ENCODE data around the gene JAML. TPM values are rescaled to one million over a fixed set of nuclear protein-coding genes. Genes with fewer than 3 reads are reported as not detected.

The JAML gene
- total RNA-seq, 1 donor from 2014 or later: not detected

DNA sequence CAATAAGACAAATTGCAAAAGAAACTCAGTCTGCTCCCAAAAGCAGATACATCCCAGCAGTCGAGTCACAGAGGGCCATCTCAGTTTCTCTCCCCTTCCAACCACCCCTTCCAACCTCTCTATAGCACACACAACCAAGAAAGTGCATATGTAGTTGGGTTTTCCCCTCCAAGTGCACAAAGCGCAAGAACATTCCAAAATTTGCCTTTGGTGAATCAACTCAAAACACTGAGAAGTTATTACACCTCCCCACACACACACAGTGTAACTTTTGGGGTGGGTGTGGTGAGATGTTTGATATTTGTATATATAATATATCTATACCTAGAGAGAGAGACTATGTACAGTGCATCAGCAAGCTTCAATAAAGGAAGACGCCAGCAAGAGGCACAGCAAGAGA is 62.0 kb downstream of the JAML start:
- no peak overlapping the region for H3K4me3 Mint-ChIP-seq (ENCODE audit: unreplicated experiment)
- DNase-seq (ENCODE audit: low spot score): no peak
- H3K36me3 Mint-ChIP-seq (ENCODE audit: low read depth): no peaks in the 10 kb centered on the region
- H3K27ac Mint-ChIP-seq (ENCODE audit: unreplicated experiment): no peak overlapping the region
- no peaks in the 10 kb centered on the region for H3K4me1 Mint-ChIP-seq (ENCODE audit: low read depth)
- TF ChIP-seq, protein P1, sequence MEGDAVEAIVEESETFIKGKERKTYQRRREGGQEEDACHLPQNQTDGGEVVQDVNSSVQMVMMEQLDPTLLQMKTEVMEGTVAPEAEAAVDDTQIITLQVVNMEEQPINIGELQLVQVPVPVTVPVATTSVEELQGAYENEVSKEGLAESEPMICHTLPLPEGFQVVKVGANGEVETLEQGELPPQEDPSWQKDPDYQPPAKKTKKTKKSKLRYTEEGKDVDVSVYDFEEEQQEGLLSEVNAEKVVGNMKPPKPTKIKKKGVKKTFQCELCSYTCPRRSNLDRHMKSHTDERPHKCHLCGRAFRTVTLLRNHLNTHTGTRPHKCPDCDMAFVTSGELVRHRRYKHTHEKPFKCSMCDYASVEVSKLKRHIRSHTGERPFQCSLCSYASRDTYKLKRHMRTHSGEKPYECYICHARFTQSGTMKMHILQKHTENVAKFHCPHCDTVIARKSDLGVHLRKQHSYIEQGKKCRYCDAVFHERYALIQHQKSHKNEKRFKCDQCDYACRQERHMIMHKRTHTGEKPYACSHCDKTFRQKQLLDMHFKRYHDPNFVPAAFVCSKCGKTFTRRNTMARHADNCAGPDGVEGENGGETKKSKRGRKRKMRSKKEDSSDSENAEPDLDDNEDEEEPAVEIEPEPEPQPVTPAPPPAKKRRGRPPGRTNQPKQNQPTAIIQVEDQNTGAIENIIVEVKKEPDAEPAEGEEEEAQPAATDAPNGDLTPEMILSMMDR (IDR thresholded peaks at IDR 0.05): no peak
- peaks cover 64% of the 10 kb centered on the region for H3K27me3 Mint-ChIP-seq (ENCODE audit: low read depth)
- H3K9me3 Mint-ChIP-seq (ENCODE audit: low read depth): no peaks in the 10 kb centered on the region

- Mint-ChIP-seq H3K4me1 (ENCODE audit: low read depth) (peaks cover 4% of the 10 kb centered on the region), H3K27ac (ENCODE audit: unreplicated experiment) (no peak overlapping the region), H3K36me3 (ENCODE audit: low read depth) (no peaks in the 10 kb centered on the region), H3K4me3 (ENCODE audit: unreplicated experiment) (no peak overlapping the region), H3K27me3 (ENCODE audit: low read depth) (peaks cover 66% of the 10 kb centered on the region), H3K9me3 (ENCODE audit: low read depth) (no peaks in the 10 kb centered on the region)
- DNase-seq (ENCODE audit: low spot score): no peak
- TF ChIP-seq, protein P1 (IDR thresholded peaks at IDR 0.05): no peak
Measured at GRCh38 chr11:118161786-118162185, 63.0 kb downstream of the JAML start.

DNA sequence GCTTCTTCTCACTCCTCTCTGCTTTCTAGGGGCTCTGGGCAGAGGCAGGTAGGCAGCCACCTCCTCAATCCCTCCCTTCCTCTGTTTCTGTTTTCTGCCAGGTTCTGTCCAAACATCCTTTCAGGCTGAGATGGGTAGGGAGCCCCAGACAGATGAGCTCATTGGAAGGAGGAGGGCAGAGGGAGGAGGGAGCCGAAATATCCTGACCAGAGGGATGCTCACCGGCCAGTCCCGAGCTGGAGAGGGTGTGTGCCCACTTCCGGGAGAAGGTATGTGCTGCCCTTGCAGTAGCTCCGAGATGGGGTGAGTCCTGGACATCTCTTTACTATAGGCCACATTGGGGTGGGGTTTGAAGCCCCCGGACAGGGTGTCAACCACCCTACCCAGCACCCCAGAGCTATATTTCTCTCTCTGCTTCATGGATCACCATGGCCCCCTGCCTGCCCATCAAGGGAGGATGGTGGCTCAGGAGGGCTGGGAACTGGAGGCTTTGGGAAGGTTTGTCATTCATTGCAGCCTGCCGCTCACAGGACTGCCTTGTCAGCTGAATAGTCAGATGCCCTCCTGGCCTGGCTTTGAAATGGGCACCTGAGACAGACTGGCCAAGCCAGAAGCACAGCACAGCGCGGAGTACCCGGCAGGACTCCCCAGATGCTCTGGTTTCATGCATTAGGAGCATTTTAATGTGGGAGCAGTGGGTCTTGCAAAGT is 67.5 kb downstream of the JAML start:
- H3K27ac Mint-ChIP-seq (ENCODE audit: unreplicated experiment): no peak overlapping the region
- H3K9me3 Mint-ChIP-seq (ENCODE audit: low read depth): no peaks in the 10 kb centered on the region
- H3K4me3 Mint-ChIP-seq (ENCODE audit: unreplicated experiment): no peak overlapping the region
- peaks cover 70% of the 10 kb centered on the region for H3K27me3 Mint-ChIP-seq (ENCODE audit: low read depth)
- TF ChIP-seq, protein P1 (IDR thresholded peaks at IDR 0.05): no peak
- H3K36me3 Mint-ChIP-seq (ENCODE audit: low read depth): peaks cover 1% of the 10 kb centered on the region
- no peak for DNase-seq (ENCODE audit: low spot score)
- peaks cover 4% of the 10 kb centered on the region for H3K4me1 Mint-ChIP-seq (ENCODE audit: low read depth)

DNA sequence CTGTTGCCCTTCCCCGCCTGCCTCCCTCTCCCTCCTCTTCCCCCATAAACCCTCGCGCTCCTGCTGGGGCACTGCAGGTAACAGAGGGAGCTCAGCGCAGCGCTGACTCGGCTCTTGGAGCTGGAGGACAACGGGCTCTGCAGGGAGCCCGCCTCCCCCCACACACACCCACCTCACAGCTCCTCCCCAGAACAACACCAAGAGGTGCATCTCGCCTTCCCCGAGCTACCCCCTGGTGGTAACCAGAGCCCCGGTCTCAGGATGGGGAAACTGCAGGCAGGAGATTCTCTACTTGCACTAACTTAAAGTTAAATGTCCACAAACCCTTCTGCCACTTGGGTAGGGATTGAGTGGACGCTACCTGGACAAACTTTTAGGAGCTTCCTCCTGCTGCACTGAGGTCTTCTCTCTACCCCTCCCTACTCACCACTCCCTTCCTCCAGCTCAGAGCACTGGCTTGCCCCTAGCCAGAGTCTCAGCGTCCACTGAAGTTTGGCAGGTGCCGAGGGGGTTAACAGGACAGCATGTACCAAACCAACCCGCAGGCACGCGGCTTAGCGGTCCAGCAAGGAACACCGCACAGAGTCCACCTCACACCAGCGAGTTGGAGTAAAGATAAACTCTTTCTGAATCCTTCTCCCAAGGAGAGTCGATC is 68.2 kb downstream of the JAML start:
- Mint-ChIP-seq H3K27ac (ENCODE audit: unreplicated experiment) (no peak overlapping the region), H3K4me1 (ENCODE audit: low read depth) (peaks cover 4% of the 10 kb centered on the region), H3K4me3 (ENCODE audit: unreplicated experiment) (no peak overlapping the region), H3K9me3 (ENCODE audit: low read depth) (no peaks in the 10 kb centered on the region), H3K36me3 (ENCODE audit: low read depth) (peaks cover 1% of the 10 kb centered on the region), H3K27me3 (ENCODE audit: low read depth) (peaks cover 63% of the 10 kb centered on the region)
- DNase-seq (ENCODE audit: low spot score): no peak
- TF ChIP-seq, protein P1 (IDR thresholded peaks at IDR 0.05): no peak

DNA sequence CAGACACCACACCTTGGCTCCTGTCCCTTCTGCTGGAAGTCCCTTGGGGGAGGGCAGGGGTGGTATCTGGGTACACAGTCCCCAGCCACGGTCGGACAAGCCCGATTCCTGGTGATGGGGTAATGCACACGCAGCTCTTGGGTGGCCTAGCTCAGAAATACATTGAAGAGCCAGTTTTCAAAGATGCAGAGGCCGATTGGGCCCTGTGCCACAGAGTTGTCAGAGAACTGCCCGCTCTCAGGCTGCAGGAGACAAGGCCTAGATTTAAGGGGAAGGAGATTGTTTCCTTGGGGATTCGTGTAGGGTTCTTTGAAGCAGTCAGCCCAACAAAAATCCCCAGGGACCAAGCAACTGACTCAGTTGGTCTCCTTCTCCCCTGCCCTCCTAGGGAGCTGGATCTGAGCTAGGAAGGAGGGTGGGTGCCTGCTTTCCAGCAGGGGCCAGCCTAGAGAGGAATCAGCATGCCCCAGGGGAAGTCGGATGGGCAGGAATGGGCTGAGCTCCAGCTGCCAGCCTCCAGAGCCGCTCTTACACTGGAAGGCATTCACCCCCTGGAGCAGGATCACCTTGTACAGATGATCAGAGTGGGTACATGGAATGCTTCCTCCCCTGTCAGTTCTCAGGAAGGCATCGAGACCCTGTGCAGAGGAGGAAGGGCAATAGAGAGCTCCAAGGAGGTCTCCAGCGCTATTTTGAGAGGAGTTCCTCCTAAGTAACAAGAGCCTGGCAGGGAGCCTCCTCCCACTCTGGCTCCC is 68.9 kb downstream of the JAML start:
- H3K27me3 Mint-ChIP-seq (ENCODE audit: low read depth): peaks cover 57% of the 10 kb centered on the region
- peaks cover 1% of the 10 kb centered on the region for H3K36me3 Mint-ChIP-seq (ENCODE audit: low read depth)
- TF ChIP-seq, protein P1 (IDR thresholded peaks at IDR 0.05): no peak
- H3K27ac Mint-ChIP-seq (ENCODE audit: unreplicated experiment): no peak overlapping the region
- DNase-seq (ENCODE audit: low spot score): no peak
- H3K4me1 Mint-ChIP-seq (ENCODE audit: low read depth): peaks cover 4% of the 10 kb centered on the region
- no peaks in the 10 kb centered on the region for H3K9me3 Mint-ChIP-seq (ENCODE audit: low read depth)
- H3K4me3 Mint-ChIP-seq (ENCODE audit: unreplicated experiment): no peak overlapping the region
